Globus pallidus (tissue), 1 donor: ENCODE results near the gene PPDPF.
"Not testable (repeated sequence)": the region's sequence is repeated elsewhere in the genome, so short reads cannot be mapped to it uniquely, and the experiment has no call there.

ENCODE experiments used
- DNase-seq: peaks from one replicate; pipeline ENCODE4 v3.0.0-alpha.2; 2015; ENCODE audit warnings: low spot score

Gene PPDPF

DNA sequence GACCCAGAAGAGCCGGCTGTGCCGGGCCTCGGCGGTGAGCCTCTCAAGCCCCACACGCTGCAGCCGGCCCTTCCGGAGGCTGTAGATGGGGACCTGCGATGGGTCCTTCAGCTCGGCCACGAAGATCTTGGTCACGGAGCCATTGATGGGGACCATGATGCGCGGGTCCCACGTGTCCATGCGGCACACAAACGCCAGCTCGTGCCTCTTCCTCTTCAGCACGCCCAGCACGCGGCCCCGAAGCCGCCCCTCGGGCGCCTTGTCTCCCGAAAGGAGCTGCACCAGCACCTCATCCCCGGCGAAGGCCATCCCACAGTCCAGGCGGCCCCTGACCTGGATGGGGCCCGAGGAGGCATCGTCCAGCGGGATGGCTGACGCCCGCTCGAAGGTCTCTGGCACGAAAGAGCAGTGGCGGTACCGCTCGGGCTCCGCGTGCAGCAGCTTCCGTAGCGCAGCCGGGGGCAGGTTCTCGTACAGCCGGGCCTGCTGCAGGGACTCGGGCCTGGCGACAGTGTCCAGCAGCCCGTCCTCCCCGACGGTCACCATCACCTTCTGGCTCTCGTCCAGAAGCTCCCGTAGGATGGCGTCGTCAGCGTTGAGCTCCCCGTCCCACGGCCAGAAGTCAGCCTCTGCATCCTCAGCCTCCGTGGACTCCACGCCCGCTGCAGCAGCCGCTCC, 44.6 kb downstream of the PPDPF start:
- no peak for DNase-seq

DNA sequence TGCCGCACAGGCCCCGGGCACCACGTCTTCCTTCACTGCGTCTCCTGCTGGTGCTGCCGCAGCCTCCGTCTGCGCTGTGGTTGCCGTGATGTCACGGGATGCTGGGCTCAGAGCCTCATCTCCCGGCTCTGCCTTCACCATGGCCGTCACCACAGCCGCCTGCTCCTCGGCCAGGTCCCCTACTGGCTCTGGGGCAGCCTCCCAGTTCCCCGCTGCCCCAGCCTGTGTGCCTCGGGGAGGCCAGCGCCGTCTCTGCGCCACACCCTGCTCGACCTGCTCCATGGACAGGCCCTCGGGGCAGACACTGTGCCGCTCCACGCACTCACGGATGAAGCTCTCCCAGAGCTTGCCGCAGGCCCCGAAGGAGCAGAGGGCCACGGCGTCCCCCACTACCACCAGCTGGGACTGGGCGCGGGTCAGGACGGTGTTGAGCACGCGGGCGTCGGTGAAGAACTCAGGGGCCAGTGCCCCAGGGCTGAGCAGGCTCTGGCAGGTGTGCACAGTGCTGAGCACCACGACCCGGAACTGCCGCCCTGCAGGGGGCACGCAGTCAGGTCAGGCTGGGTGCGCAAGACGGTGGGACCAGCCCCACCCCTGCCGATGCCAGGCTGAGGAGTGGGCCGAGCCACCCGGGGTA, 45.3 kb downstream of the PPDPF start:
- DNase-seq = no peak

DNA sequence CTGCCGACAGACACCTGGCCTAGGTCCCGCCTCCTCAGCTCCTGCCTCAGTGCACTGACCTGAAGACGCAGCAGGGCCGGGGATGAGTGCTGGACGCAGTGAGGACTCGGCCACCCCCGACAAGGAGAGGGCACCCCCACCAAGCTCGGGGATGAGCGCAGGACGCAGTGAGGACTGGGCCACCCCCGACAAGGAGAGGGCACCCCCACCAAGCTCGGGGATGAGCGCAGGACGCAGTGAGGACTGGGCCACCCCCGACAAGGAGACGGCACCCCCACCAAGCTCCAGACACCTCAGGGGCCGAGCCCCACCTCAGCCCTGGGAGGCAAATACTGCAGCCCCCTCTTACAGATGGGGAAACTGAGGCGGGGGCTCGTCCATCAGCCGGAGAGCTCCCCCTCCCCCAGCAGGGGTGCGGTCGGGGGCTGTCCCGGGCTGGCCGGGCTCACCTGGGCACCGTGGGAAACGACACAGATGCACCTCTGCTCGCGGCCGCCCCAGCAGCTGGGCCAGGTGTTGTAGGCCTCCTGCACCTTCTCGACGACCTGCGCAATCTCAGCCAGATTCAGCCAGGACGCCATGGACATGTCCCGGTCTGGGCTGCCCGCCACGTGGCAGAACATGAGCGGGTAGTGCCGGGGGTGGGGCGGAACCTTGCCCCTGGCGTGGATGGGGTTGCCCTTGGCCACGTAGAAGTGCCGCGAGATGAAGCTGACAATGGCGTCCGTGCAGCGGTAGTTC, 46.0 kb downstream of the PPDPF start:
- no peak for DNase-seq

DNA sequence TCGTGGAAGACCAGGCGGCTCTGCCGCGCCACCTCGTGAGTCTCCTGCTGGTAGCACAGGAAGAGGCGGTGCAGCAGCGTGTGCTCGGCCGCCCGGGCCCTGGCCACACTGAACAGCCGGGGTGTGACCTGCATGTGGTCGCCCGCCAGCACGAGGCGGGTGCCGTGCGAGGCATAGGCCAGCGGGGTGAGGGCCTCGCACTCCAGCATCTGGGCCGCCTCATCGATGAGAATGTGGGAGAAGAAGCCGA, 46.5 kb downstream of the PPDPF start:
- DNase-seq = no peak

DNA sequence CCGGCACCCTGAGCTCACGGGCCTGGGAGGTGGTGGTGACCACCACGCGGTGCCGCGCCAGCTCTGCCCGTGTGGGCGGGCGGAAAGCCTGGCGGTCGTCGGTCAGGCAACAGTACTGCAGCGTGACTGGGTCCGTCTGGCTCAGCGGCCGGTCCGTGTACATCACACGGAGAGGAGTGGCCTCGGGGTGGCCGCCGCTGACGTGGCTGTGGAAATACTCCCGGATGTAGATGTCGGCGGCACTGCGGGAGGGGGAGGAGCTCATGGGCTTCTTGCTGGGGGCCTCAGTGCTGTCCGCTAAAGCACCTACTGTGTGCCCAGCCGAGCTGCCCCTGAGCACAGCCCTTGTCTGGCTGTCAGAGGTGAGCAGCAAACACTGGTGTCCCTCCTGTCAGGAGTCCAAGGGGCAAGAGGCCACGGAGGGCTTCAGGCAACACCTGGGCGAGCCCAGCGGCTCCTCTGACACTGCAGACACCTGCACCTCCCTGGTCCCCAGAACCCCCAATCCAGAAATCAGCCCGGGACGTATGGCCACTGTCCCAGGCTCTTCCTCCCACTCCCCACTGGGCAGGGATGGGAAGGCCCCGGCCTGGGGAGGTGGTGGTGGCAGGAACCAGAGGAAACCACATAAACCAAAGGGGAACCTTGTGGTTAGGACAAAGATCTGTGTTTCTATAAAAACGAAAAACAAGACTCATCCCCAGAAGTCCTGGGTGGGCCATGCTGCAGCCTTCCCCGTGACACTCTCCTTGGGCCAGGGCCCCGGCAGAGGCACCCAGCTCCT, 47.0 kb downstream of the PPDPF start:
- DNase-seq = peak; percentile 43

DNA sequence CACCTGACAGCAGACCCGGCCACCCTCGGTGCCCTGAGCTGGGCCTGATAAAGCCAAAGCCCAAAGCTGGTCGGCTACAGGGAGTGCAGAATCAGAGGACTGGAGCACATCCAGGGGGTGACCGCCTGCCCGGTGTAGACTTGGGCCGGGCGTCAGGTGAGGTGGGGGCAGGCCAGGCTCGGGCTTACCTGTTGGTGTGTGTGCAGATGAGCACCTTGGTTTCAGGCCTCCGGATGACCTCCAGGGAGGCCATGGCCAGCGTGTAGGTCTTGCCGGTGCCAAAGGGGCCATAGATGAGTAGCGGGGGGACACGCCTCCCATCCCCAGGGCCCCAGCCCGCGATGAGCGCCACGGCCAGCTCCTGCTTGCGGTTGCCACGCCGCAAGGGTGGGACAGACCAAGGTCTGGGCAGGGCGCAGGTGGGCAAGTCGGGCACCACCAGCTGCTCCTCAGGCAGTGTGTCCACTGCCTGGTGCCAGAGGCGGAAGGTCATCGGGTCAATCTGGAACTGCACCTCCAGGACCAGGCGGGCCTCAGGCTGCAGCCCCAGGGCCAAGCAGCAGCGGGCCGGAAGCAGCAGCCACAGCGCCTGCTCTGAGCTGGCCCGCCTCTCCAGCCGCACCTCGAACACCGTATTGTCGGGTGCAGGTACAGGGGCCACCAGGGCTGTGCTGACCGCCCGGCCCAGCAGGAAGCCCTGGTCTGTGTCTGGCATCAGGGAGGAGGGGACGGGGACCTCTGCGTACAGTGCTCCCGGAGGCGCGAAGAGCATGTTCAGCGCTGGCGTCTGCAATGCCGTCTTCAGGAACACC, 47.8 kb downstream of the PPDPF start:
- DNase-seq = no peak

DNA sequence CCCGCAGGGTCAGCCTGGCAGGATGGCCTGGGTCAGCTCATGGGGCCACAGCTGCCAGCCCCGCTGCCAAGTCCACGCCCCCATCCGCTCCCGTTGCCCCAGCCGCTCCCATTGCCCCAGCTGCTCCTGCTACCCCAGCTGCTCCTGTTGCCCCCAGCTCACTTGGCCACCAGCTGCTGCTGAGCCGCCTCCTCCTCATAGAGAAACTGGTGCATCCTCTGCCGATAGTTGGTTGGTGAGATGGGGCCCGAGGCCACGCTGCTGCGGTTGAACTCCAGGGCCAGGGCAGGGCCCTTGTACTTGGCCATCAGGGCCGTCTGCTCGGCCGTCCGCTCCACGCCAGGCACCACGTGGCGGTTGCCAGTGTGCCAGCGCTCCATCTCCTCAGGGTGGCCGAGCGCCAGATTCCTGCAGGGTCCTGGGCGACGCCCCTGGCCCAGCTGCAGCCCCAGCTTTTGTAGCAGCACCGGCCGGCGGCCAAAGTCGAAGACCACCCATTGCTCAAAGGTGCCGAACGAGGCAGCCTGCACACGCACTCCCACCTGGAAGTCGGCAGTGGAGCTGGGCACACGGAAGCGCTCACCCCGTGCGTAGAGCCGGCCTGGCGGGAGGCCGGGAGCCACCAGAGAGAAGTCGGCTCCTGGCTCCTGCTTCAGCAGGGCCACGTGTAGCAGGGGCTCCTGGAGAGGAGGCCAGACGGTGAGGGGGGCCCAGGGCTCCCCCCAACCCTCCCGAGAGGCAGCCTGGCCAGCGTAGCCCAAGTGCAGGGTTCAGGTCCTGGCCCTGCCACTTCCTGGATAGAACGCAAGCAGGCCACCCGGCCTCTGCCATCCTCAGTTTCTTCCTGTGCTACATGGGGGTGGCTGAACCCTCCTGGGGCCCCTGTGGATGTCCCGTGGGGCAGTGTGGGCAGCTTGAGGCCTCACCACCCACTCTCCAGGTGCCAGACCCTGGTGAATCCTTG, 48.7 kb downstream of the PPDPF start:
- no peak for DNase-seq

DNA sequence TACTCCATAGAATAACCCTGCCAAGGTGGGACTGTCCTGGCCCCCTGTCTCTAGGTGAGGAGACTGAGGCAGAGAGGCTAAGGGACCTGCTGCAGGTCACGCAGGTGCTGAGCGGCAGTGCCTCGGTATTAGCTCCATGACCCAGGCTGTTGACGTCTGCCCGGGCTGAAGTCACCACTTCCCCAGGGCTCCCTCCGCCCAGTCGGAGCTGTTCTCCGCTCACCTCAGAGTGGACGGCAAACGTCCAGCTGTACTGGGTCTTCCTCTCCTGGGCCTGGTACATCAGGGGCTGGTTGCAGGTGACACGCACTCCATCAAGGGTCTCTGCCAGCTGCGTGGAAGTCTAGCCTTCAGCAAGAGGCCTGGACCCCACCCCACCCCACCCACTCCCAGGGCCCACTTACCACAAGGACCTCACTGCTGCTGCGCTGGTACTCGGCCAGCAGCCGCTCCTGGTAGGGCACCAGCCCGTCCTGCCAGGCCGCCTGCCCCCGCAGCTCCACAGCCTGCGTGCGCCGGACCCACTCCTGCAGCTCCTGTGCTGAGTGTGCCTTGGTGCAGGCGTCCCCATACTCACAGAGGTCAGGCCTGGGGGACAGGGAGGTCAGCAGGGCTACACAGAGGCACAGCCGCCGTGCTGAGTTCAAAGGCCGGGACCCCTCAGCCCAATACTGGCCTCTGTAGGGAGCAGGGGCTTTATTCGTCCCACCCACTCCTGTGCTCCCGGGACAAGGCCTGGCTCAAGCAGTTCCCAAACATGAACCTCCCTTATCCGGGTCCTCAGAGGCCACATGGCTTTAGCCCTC, 49.9 kb downstream of the PPDPF start:
- no peak for DNase-seq

DNA sequence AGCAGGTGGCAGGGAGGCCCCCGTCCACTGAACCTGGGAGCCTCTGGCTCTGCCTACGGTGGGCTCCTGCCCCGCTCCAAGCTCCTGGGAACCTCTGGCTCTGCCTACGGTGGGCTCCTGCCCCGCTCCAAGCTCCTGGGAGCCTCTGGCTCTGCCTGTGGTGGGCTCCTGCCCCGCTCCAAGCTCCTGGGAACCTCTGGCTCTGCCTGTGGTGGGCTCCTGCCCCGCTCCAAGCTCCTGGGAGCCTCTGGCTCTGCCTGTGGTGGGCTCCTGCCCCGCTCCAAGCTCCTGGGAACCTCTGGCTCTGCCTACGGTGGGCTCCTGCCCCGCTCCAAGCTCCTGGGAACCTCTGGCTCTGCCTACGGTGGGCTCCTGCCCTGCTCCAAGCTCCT, 50.5 kb downstream of the PPDPF start:
- not testable (repeated sequence) for DNase-seq
